Suppressor macrophage (primary cell): Measurements from ENCODE around the gene PCDHB14.
"Not testable (repeated sequence)": the region's sequence is repeated elsewhere in the genome, so short reads cannot be mapped to it uniquely, and the experiment has no call there.

Source experiments
- DNase-seq, 4 experiments: peaks; one replicate each; pipeline ENCODE4 v3.0.0-alpha.2; 2020 to 2022

The PCDHB14 gene

GRCh38 chr5:141210849-141211248 is 12.3 kb upstream of the PCDHB14 start:
- DNase-seq = not testable (repeated sequence)

DNA sequence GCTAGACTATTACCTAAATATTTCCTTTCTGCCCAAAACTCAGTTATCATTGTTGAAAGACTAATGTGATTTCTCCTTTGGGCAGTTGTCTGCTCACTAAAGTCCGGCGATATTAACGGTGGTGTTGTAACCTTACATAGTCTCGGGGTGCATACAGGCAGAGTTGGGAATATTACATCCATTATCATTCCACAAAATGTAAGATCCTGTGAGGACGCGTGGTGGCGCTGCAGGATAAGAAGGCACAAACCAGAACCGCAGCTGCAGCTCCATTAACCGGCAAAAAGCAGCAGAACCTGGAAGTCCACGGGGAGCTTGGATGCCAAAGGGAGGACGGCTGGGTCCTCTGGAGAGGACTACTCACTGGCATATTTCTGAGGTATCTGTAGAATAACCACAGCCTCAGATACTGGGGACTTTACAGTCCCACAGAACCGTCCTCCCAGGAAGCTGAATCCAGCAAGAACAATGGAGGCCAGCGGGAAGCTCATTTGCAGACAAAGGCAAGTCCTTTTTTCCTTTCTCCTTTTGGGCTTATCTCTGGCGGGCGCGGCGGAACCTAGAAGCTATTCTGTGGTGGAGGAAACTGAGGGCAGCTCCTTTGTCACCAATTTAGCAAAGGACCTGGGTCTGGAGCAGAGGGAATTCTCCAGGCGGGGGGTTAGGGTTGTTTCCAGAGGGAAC is 9.3 kb upstream of the PCDHB14 start, which contains the start of gene PCDHB13:
PCDHB13 (plus strand) TSS at position 264 of the 684 bp plus-strand sequence; CDS start at position 469, 205 bp downstream.
- peak in 2 of 4 experiments; percentile 2 to 10 for DNase-seq

DNA sequence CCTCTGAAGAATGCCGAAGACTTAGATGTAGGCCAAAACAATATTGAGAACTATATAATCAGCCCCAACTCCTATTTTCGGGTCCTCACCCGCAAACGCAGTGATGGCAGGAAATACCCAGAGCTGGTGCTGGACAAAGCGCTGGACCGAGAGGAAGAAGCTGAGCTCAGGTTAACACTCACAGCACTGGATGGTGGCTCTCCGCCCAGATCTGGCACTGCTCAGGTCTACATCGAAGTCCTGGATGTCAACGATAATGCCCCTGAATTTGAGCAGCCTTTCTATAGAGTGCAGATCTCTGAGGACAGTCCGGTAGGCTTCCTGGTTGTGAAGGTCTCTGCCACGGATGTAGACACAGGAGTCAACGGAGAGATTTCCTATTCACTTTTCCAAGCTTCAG is 8.6 kb upstream of the PCDHB14 start:
- DNase-seq = not testable (repeated sequence)

DNA sequence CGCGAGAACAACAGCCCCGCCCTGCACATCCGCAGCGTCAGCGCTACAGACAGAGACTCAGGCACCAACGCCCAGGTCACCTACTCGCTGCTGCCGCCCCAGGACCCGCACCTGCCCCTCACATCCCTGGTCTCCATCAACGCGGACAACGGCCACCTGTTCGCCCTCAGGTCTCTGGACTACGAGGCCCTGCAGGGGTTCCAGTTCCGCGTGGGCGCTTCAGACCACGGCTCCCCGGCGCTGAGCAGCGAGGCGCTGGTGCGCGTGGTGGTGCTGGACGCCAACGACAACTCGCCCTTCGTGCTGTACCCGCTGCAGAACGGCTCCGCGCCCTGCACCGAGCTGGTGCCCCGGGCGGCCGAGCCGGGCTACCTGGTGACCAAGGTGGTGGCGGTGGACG is 7.6 kb upstream of the PCDHB14 start:
- not testable (repeated sequence) for DNase-seq

- DNase-seq = not testable (repeated sequence)
Observed at GRCh38 chr5:141216035-141216434, 7.1 kb upstream of the PCDHB14 start.

DNA sequence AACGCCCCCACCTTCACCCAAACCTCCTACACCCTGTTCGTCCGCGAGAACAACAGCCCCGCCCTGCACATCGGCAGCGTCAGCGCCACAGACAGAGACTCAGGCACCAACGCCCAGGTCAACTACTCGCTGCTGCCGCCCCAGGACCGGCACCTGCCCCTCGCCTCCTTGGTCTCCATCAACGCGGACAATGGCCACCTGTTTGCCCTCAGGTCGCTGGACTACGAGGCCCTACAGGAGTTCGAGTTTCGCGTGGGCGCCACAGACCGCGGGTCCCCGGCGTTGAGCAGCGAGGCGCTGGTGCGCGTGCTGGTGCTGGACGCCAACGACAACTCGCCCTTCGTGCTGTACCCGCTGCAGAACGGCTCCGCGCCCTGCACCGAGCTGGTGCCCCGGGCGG is 1.7 kb downstream of the PCDHB14 start:
- DNase-seq = not testable (repeated sequence)

DNA sequence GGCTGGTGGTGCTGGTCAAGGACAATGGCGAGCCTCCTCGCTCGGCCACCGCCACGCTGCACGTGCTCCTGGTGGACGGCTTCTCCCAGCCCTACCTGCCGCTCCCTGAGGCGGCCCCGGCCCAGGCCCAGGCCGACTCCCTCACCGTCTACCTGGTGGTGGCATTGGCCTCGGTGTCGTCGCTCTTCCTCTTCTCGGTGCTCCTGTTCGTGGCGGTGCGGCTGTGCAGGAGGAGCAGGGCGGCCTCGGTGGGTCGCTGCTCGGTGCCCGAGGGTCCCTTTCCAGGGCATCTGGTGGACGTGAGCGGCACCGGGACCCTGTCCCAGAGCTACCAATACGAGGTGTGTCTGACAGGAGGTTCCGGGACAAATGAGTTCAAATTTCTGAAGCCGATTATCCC is 2.3 kb downstream of the PCDHB14 start:
- DNase-seq = not testable (repeated sequence)

- no peak for DNase-seq
Observed at GRCh38 chr5:141234109-141234667, 11.0 kb downstream of the PCDHB14 start.

GRCh38 chr5:141235922-141236321 is 12.8 kb downstream of the PCDHB14 start:
- DNase-seq = not testable (repeated sequence)

DNA sequence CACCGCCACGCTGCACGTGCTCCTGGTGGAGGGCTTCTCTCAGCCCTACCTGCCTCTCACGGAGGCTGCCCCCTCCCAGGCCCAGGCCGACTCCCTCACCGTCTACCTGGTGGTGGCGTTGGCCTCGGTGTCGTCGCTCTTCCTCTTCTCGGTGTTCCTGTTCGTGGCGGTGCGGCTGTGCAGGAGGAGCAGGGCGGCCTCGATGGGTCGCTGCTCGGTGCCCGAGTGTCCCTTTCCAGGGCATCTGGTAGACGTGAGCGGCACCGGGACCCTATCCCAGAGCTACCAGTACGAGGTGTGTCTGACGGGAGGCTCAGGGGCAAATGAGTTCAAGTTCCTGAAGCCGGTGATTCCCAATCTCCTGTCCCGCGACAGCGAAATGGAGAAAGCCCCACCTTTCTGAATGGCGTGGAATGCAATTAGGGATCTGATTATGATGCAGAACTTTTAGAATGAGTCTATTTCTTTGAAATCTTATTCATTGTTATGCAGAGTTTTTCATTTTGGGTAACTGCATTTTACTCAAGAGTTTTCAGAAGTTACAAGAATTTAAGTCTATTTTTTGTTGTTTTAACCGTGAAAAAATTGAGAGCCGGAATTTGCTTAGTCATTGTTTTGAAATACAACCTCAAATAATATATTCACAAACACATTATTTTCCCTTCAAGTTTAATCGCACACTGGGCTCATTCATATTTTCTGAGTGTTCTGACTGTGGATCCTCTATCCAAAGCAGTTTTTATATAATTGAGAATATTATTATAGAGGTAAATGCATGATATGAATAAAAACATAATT is 13.6 kb downstream of the PCDHB14 start:
- DNase-seq = no peak

- no peak for DNase-seq
Observed at GRCh38 chr5:141241496-141241895, 18.4 kb downstream of the PCDHB14 start.

- DNase-seq = no peak
Observed at GRCh38 chr5:141245250-141245717, 22.1 kb downstream of the PCDHB14 start, which contains the start of gene PCDHB15. PCDHB15 (plus strand) TSS chr5:141245395; CDS start chr5:141245579, 184 bp downstream.

DNA sequence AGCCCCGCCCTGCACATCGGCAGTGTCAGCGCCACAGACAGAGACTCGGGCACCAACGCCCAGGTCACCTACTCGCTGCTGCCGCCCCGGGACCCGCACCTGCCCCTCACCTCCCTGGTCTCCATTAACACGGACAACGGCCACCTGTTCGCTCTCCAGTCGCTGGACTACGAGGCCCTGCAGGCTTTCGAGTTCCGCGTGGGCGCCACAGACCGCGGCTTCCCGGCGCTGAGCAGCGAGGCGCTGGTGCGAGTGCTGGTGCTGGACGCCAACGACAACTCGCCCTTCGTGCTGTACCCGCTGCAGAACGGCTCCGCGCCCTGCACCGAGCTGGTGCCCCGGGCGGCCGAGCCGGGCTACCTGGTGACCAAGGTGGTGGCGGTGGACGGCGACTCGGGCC is 23.8 kb downstream of the PCDHB14 start:
- not testable (repeated sequence) for DNase-seq

DNA sequence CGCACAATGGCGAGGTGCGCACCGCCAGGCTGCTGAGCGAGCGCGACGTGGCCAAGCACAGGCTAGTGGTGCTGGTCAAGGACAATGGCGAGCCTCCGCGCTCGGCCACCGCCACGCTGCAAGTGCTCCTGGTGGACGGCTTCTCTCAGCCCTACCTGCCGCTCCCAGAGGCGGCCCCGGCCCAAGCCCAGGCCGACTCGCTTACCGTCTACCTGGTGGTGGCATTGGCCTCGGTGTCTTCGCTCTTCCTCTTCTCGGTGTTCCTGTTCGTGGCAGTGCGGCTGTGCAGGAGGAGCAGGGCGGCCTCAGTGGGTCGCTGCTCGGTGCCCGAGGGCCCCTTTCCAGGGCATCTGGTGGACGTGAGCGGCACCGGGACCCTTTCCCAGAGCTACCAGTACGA is 24.3 kb downstream of the PCDHB14 start:
- DNase-seq = not testable (repeated sequence)

DNA sequence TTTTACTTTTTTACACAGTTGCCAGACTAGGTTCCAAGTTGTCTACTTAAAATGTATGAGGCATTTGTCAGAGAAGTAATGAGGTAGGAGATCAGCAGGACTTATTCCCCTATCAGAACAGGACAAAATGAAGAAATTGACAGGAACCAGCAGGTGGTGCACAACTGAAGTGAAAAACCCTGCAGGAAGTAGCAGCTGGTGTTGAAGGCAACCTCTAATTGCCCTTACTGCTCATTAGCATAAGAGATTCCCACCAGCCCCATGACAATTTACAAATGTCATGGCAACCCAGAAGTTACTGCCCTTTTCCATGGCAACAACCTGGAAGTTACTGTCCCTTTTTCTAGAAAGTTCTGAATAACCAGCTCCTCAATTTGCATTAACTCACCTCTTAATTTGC is 27.4 kb downstream of the PCDHB14 start:
- DNase-seq = no peak

DNA sequence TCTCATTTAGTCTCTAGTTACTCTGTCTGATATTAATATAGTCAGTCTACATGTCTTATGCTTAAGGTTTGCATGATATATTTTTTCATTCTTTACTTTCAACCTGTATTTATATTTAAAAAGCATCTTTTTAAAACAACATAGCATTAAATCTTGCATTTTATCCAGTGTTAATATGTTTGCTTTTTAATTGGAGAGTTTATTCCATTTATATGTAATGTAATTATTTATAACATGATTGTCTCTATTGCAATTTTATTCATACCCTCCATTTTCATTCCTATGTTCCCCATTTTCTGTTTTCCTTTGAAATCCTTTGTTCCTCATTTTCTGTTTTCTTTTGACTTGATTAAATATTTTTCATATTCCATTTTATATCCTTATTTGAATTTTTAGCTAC is 35.3 kb downstream of the PCDHB14 start:
- no peak for DNase-seq

GRCh38 chr5:141258948-141259347 is 35.8 kb downstream of the PCDHB14 start:
- no peak for DNase-seq

- peak in 2 of 4 experiments; percentile 6 to 27 for DNase-seq
Observed at GRCh38 chr5:141260458-141261237, 37.5 kb downstream of the PCDHB14 start.

- DNase-seq = no peak
Observed at GRCh38 chr5:141261238-141261546, 38.0 kb downstream of the PCDHB14 start.

GRCh38 chr5:141269195-141269594 is 46.1 kb downstream of the PCDHB14 start:
- no peak for DNase-seq

DNA sequence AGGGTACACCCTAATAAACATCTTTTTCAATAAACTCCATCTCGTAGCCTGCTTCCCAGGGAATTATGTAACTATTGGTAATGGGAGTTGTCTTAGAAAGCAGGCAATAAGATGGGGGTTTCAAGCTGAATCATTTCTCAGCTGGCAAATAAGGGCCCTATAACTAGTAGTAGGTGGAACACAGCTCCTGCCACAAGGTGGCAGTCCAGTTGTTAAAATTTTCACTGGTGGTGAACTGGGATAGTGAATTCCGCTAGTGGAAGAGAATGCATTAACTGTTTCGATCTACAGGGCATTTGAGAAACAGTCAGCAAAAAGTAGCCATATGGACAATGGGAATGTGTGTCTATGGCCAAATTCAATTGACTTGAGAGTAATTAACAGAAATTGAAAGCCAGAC is 49.8 kb downstream of the PCDHB14 start:
- DNase-seq = no peak
